DOHH2 (cell line): ENCODE results near the gene NFIB.

Source experiments
- CTCF ChIP-seq: fragments of 200-600 bp; sonication (generic); IDR thresholded peaks from one replicate; pipeline ENCODE4 v1.5.1; 2014; ENCODE audit warnings: antibody characterized with exemption, mild to moderate bottlenecking, low read depth, low read length; ENCODE audit not compliant: poor library complexity, severe bottlenecking
- EZH2phosphoT487 ChIP-seq: fragments of 200-600 bp; sonication (generic); IDR thresholded peaks from 2 replicates; pipeline ENCODE4 v1.6.1; 2017; ENCODE audit warnings: borderline replicate concordance, mild to moderate bottlenecking, antibody characterized with exemption, low read length, moderate library complexity, mixed read lengths

- TF ChIP-seq CTCF = no peak
- no peak for TF ChIP-seq EZH2phosphoT487
Measured at GRCh38 chr9:14262827-14263226, 51.1 kb downstream of the NFIB start.
